WTC11 (cell line): Measurements from ENCODE around the gene SVBP. TPM values are rescaled to one million over a fixed set of nuclear protein-coding genes. Genes with fewer than 3 reads are reported as not detected.
"Not testable (repeated sequence)": the region's sequence is repeated elsewhere in the genome, so short reads cannot be mapped to it uniquely, and the experiment has no call there.

Experiments
- ATAC-seq: fragments of 200-7000 bp; cut with Tn5 transposase; 2 replicates; pipeline ENCODE4 v1.10.0; 2021; ENCODE audit warnings: mild to moderate bottlenecking, moderate library complexity
- CTCF ChIA-PET: fragments of 300-600 bp; sonication (Branson Sonifier 250); formaldehyde crosslinking; loops from one replicate; lab custom pipeline; 2021; ENCODE audit warnings: antibody characterized with exemption; lab: Charles Lee
- POLR2A ChIA-PET: fragments of 350-600 bp; sonication (Branson Sonifier 250); formaldehyde crosslinking; loops from one replicate; lab custom pipeline; 2021; ENCODE audit warnings: antibody characterized with exemption; lab: Charles Lee
- DNase-seq: peaks from one replicate; pipeline ENCODE4 v3.0.0; 2021; ENCODE audit warnings: low spot score
- H3K27ac Mint-ChIP-seq: 2 replicates; pipeline ENCODE4 v1.8.0; 2021; ENCODE audit warnings: mixed read lengths
- H3K27me3 Mint-ChIP-seq: 2 replicates; pipeline ENCODE4 v1.8.0; 2021; ENCODE audit warnings: low read depth, mild to moderate bottlenecking, moderate library complexity, mixed read lengths
- H3K36me3 Mint-ChIP-seq: 2 replicates; pipeline ENCODE4 v1.8.0; 2021; ENCODE audit warnings: mixed read lengths
- H3K4me1 Mint-ChIP-seq: 2 replicates; pipeline ENCODE4 v1.8.0; 2022; ENCODE audit warnings: mixed read lengths
- H3K4me3 Mint-ChIP-seq: 2 replicates; pipeline ENCODE4 v1.8.0; 2021; ENCODE audit warnings: mild to moderate bottlenecking, moderate library complexity, mixed read lengths
- H3K9me3 Mint-ChIP-seq: 2 replicates; pipeline ENCODE4 v1.8.0; 2021; ENCODE audit warnings: mixed read lengths
- ATF2 ChIP-seq: sonication (generic); formaldehyde crosslinking; IDR thresholded peaks from 2 replicates; pipeline ENCODE4 v1.8.1; 2022; ENCODE audit warnings: low read depth, missing genetic modification reagents, borderline replicate concordance
- CDX4 ChIP-seq: fragments of 250-450 bp; sonication (Bioruptor Pico); IDR thresholded peaks from 2 replicates; pipeline ENCODE4 v1.9.0; 2021; ENCODE audit warnings: moderate library complexity, mild to moderate bottlenecking, inconsistent platforms, borderline replicate concordance
- CREB1 ChIP-seq: sonication (generic); formaldehyde crosslinking; IDR thresholded peaks from 2 replicates; pipeline ENCODE4 v1.8.0; 2023; ENCODE audit warnings: mild to moderate bottlenecking, missing genetic modification reagents
- CTCF ChIP-seq: fragments of 200-600 bp; IDR thresholded peaks from 2 replicates; pipeline ENCODE4 v1.8.0; 2022; ENCODE audit warnings: antibody characterized with exemption
- E2F1 ChIP-seq: sonication (generic); formaldehyde crosslinking; IDR thresholded peaks from 2 replicates; pipeline ENCODE4 v1.8.0; 2022; ENCODE audit warnings: mild to moderate bottlenecking, missing genetic modification reagents
- E2F4 ChIP-seq: sonication (generic); formaldehyde crosslinking; IDR thresholded peaks from 2 replicates; pipeline ENCODE4 v1.8.1; 2022; ENCODE audit warnings: low read depth, mild to moderate bottlenecking, moderate library complexity, missing genetic modification reagents, borderline replicate concordance
- ELF4 ChIP-seq: sonication (generic); formaldehyde crosslinking; IDR thresholded peaks from 2 replicates; pipeline ENCODE4 v1.8.1; 2022; ENCODE audit warnings: low read depth, mild to moderate bottlenecking, moderate library complexity, missing genetic modification reagents
- ESRRA ChIP-seq: sonication (generic); formaldehyde crosslinking; IDR thresholded peaks from 2 replicates; pipeline ENCODE4 v1.8.1; 2022; ENCODE audit warnings: mild to moderate bottlenecking, missing genetic modification reagents, borderline replicate concordance
- ETV6 ChIP-seq: sonication (generic); formaldehyde crosslinking; IDR thresholded peaks from 2 replicates; pipeline ENCODE4 v1.8.1; 2022; ENCODE audit warnings: mild to moderate bottlenecking, missing genetic modification reagents
- FOXP1 ChIP-seq: sonication (generic); formaldehyde crosslinking; IDR thresholded peaks from 2 replicates; pipeline ENCODE4 v1.8.0; 2022; ENCODE audit warnings: missing genetic modification reagents, mild to moderate bottlenecking, moderate library complexity, borderline replicate concordance
- GABPB1 ChIP-seq: sonication (generic); formaldehyde crosslinking; IDR thresholded peaks from 2 replicates; pipeline ENCODE4 v1.8.1; 2023; ENCODE audit warnings: mild to moderate bottlenecking, missing genetic modification reagents
- GTF2I ChIP-seq: fragments of 250-450 bp; sonication (Bioruptor Pico); conservative IDR thresholded peaks from 2 replicates; pipeline ENCODE4 v1.4.0; 2021; ENCODE audit warnings: mild to moderate bottlenecking
- JUN ChIP-seq: sonication (generic); formaldehyde crosslinking; IDR thresholded peaks from 2 replicates; pipeline ENCODE4 v1.8.0; 2023; ENCODE audit warnings: mild to moderate bottlenecking, missing genetic modification reagents
- MYBL2 ChIP-seq: sonication (generic); formaldehyde crosslinking; IDR thresholded peaks from 2 replicates; pipeline ENCODE4 v1.8.1; 2023; ENCODE audit warnings: mild to moderate bottlenecking, moderate library complexity, missing genetic modification reagents
- NR1H2 ChIP-seq: sonication (generic); formaldehyde crosslinking; IDR thresholded peaks from 2 replicates; pipeline ENCODE4 v1.9.0; 2021; ENCODE audit warnings: mild to moderate bottlenecking, moderate library complexity, missing genetic modification reagents
- NR2C2 ChIP-seq: sonication (generic); formaldehyde crosslinking; IDR thresholded peaks from 2 replicates; pipeline ENCODE4 v1.8.0; 2022; ENCODE audit warnings: mild to moderate bottlenecking, missing genetic modification reagents
- RORB ChIP-seq: fragments of 250-450 bp; sonication (Bioruptor Pico); IDR thresholded peaks from 2 replicates; pipeline ENCODE4 v1.9.0; 2021; ENCODE audit warnings: mild to moderate bottlenecking
- TEAD4 ChIP-seq: sonication (generic); formaldehyde crosslinking; IDR thresholded peaks from 2 replicates; pipeline ENCODE4 v1.8.0; 2022; ENCODE audit warnings: mild to moderate bottlenecking, missing genetic modification reagents
- ZBTB43 ChIP-seq: sonication (generic); formaldehyde crosslinking; IDR thresholded peaks from 2 replicates; pipeline ENCODE4 v1.8.1; 2023; ENCODE audit warnings: mild to moderate bottlenecking, missing genetic modification reagents
- ZMAT4 ChIP-seq: fragments of 250-450 bp; sonication (Bioruptor Pico); IDR thresholded peaks from 2 replicates; pipeline ENCODE4 v1.9.0; 2021; ENCODE audit warnings: mild to moderate bottlenecking
- ZNF219 ChIP-seq: sonication (generic); formaldehyde crosslinking; IDR thresholded peaks from 2 replicates; pipeline ENCODE4 v1.8.0; 2023; ENCODE audit warnings: missing genetic modification reagents, mild to moderate bottlenecking, borderline replicate concordance
- ZNF232 ChIP-seq: sonication (generic); formaldehyde crosslinking; IDR thresholded peaks from 2 replicates; pipeline ENCODE4 v1.8.0; 2022; ENCODE audit warnings: mild to moderate bottlenecking, missing genetic modification reagents
- ZNF416 ChIP-seq: fragments of 250-450 bp; sonication (Bioruptor Pico); IDR thresholded peaks from 2 replicates; pipeline ENCODE4 v1.9.0; 2021; ENCODE audit warnings: mild to moderate bottlenecking, inconsistent platforms
- ZNF512 ChIP-seq: sonication (generic); formaldehyde crosslinking; IDR thresholded peaks from 2 replicates; pipeline ENCODE4 v1.8.1; 2022; ENCODE audit warnings: missing genetic modification reagents, borderline replicate concordance
- total RNA-seq: library from RNA; stranded (reverse); gene quantifications from 3 replicates; pipeline ENCODE4 v1.2.3, GENCODE V29; 2021

The SVBP gene
- total RNA-seq, 1 experiment from 2014 or later = 28.7 TPM

GRCh38 chr1:42861014-42861399, 43.8 kb upstream of the SVBP start:
- no peak overlapping the region for H3K4me3 Mint-ChIP-seq

GRCh38 chr1:42860339-42861013, 43.3 kb upstream of the SVBP start:
- no peak for DNase-seq
- H3K27me3 Mint-ChIP-seq = peaks cover 14% of the 10 kb centered on the region
- POLR2A ChIA-PET = no interaction called here
- no peak overlapping the region for H3K27ac Mint-ChIP-seq
- no peak for TF ChIP-seq E2F1
- no peak for TF ChIP-seq TEAD4
- TF ChIP-seq ESRRA (CRISPR knock-in tag) = no peak
- TF ChIP-seq CTCF = 0 out of 2 replicates have a peak, but pooled peaks have one; percentile 15
- TF ChIP-seq ELF4 (CRISPR knock-in tag) = no peak
- TF ChIP-seq GTF2I (CRISPR knock-in tag) = no peak
- TF ChIP-seq ZBTB43 (CRISPR knock-in tag) = no peak
- TF ChIP-seq, all 79 proteins: peak for 1
- H3K4me3 Mint-ChIP-seq = no peak overlapping the region
- H3K4me1 Mint-ChIP-seq = no peaks in the 10 kb centered on the region
- peaks cover 45% of the 10 kb centered on the region for H3K9me3 Mint-ChIP-seq
- H3K36me3 Mint-ChIP-seq = peaks cover 16% of the 10 kb centered on the region
- CTCF ChIA-PET = interaction anchor here (2.5 kb wide), 1 partner anchor 15 kb away, joined by 10 read pairs; the partner anchor contains the start of gene ZNF691
- ATAC-seq = peak; percentile 75

More at GRCh38 chr1:42861014-42861399, 43.8 kb upstream of the SVBP start:
- Mint-ChIP-seq H3K27me3 (peaks cover 16% of the 10 kb centered on the region), H3K36me3 (peaks cover 16% of the 10 kb centered on the region), H3K9me3 (peaks cover 40% of the 10 kb centered on the region), H3K4me1 (no peaks in the 10 kb centered on the region), H3K27ac (no peak overlapping the region)
- TF ChIP-seq NR2C2 (no peak), JUN (CRISPR knock-in tag) (no peak), ATF2 (CRISPR knock-in tag) (no peak), CDX4 (no peak), ZNF416 (no peak), ZNF219 (CRISPR knock-in tag) (no peak), NR1H2 (CRISPR knock-in tag) (no peak), ZMAT4 (CRISPR knock-in tag) (no peak), GABPB1 (no peak), CREB1 (no peak), MYBL2 (CRISPR knock-in tag) (no peak), ETV6 (no peak), RORB (CRISPR knock-in tag) (no peak), ZNF232 (CRISPR knock-in tag) (no peak), ZNF512 (CRISPR knock-in tag) (no peak), E2F4 (CRISPR knock-in tag) (no peak), FOXP1 (no peak)
- CTCF ChIA-PET = interaction anchor here (2.5 kb wide), 1 partner anchor 15 kb away, joined by 10 read pairs; the partner anchor contains the start of gene ZNF691
- POLR2A ChIA-PET = no interaction called here
- ATAC-seq = no peak
- DNase-seq = no peak

- ATAC-seq, H3K4me1 Mint-ChIP-seq, POLR2A ChIA-PET, H3K27ac Mint-ChIP-seq, DNase-seq, H3K4me3 Mint-ChIP-seq: not testable (repeated sequence)
- Mint-ChIP-seq H3K27me3 (peaks cover 11% of the 10 kb centered on the region), H3K36me3 (peaks cover 16% of the 10 kb centered on the region), H3K9me3 (peaks cover 45% of the 10 kb centered on the region)
- CTCF ChIA-PET = interaction anchor here (0.7 kb wide), 1 partner anchor 13 kb away, joined by 3 read pairs; the partner anchor contains the start of gene ZNF691
Measured at GRCh38 chr1:42859366-42859765, 42.2 kb upstream of the SVBP start.
